GM12878 (cell line): ENCODE results near the gene DAAM2. TPM values are rescaled to one million over a fixed set of nuclear protein-coding genes. Genes with fewer than 3 reads are reported as not detected.

ENCODE experiments used
- ATAC-seq: fragments of 200-7000 bp; cut with Tn5 transposase; 3 replicates; pipeline ENCODE4 v1.9.1; 2020; ENCODE audit warnings: mild to moderate bottlenecking, moderate library complexity
- BruUV-seq: library from RNA; stranded (reverse); fragments of 400-500 nt; replicated peaks from 2 replicates; lab custom pipeline; 2021; lab: Mats Ljungman, UMichigan
- CTCF ChIA-PET: fragments of 300-600 bp; sonication (Branson Sonifier 250); formaldehyde crosslinking; extraction: SDS; loops from one replicate; lab custom pipeline; 2021; ENCODE audit warnings: inconsistent platforms; lab: Yijun Ruan, JAX
- POLR2A ChIA-PET: fragments of 350-600 bp; formaldehyde crosslinking; extraction: SDS; loops from one replicate; lab custom pipeline; 2021; ENCODE audit warnings: inconsistent platforms; lab: Charles Lee
- RAD21 ChIA-PET: fragments of 300-600 bp; sonication (Branson Sonifier 250); formaldehyde crosslinking; loops from one replicate; lab custom pipeline; 2023; ENCODE audit warnings: antibody characterized with exemption; ENCODE audit not compliant: unreplicated experiment; lab: Charles Lee
- SMC1A ChIA-PET: fragments of 300-600 bp; sonication (Branson Sonifier 250); formaldehyde crosslinking; loops from one replicate; lab custom pipeline; 2023; ENCODE audit not compliant: unreplicated experiment, uncharacterized antibody; lab: Charles Lee
- DNase-seq: peaks from one replicate; pipeline ENCODE4 v3.0.0-alpha.2; 2011; ENCODE audit warnings: low read depth, low spot score
- FAIRE-seq: peaks from 3 replicates; lab custom pipeline; 2011; peaks lifted over from hg19 to GRCh38; lab: Jason Lieb, UNC
- H2AFZ ChIP-seq: 2 replicates; pipeline ENCODE4 v1.6.0; 2011; ENCODE audit warnings: low read depth, low read length, control low read depth; ENCODE audit not compliant: control insufficient read depth
- H3K27ac ChIP-seq: 2 replicates; pipeline ENCODE4 v1.5.1; 2011; ENCODE audit warnings: control low read depth; ENCODE audit not compliant: control insufficient read depth, insufficient read depth
- H3K27me3 ChIP-seq, 2 experiments: replicated peaks in 1 of 2; 2 replicates each; pipeline versions ENCODE4 v1.6.0 to v1.6.1; 2011; ENCODE audit warnings: low read length in 1 of 2; ENCODE audit not compliant: control insufficient read depth in 2 of 2, insufficient read depth in 2 of 2
- H3K36me3 ChIP-seq, 2 experiments: 2 replicates each; pipeline ENCODE4 v1.5.1; 2011; ENCODE audit warnings: low read length in 1 of 2; ENCODE audit not compliant: control insufficient read depth in 2 of 2, insufficient read depth in 2 of 2
- H3K4me1 ChIP-seq: 2 replicates; pipeline ENCODE4 v1.6.1; 2011; ENCODE audit warnings: mild to moderate bottlenecking, low read length, moderate library complexity, mixed read lengths; ENCODE audit not compliant: control insufficient read depth, insufficient read depth
- H3K4me2 ChIP-seq: 2 replicates; pipeline ENCODE4 v1.6.0; 2011; ENCODE audit warnings: control low read depth; ENCODE audit not compliant: control insufficient read depth, insufficient read depth
- H3K4me3 ChIP-seq: fragments of 200-600 bp; sonication (generic); 2 replicates; pipeline ENCODE4 v1.5.1; 2016
- H3K79me2 ChIP-seq: 2 replicates; pipeline ENCODE4 v1.6.0; 2011; ENCODE audit warnings: low read length; ENCODE audit not compliant: control insufficient read depth, insufficient read depth
- H3K9ac ChIP-seq: 2 replicates; pipeline ENCODE4 v1.8.0; 2011; ENCODE audit warnings: low read length, control low read depth, mixed read lengths; ENCODE audit not compliant: control insufficient read depth, insufficient read depth
- H3K9me3 ChIP-seq: replicated peaks from 3 replicates; pipeline ENCODE4 v1.5.1; 2011; ENCODE audit warnings: mild to moderate bottlenecking, low read length; ENCODE audit not compliant: control insufficient read depth, insufficient read depth
- H4K20me1 ChIP-seq: 2 replicates; pipeline ENCODE4 v1.6.0; 2011; ENCODE audit not compliant: control insufficient read depth, insufficient read depth
- ESRRA ChIP-seq: IDR thresholded peaks from 2 replicates; pipeline ENCODE4 v1.6.1; 2012; ENCODE audit warnings: mild to moderate bottlenecking, low read length, improper control_type of control experiment
- MYB ChIP-seq: fragments of 150-350 bp; IDR thresholded peaks from 2 replicates; pipeline ENCODE4 v1.6.1; 2014; ENCODE audit warnings: mild to moderate bottlenecking, low read depth, low read length, borderline replicate concordance
- SREBF1 ChIP-seq: IDR thresholded peaks from 2 replicates; pipeline ENCODE4 v1.6.1; 2012; ENCODE audit warnings: mild to moderate bottlenecking, low read length
- TBL1XR1 ChIP-seq: IDR thresholded peaks from 2 replicates; pipeline ENCODE4 v1.6.1; 2012; ENCODE audit warnings: low read depth, low read length, improper control_type of control experiment
- WGBS: methylation state at CpG from one replicate; pipeline ENCODE4 v1.1.6; 2016; ENCODE audit warnings: low lambda C conversion rate; ENCODE audit not compliant: insufficient replicate concordance, insufficient coverage; ENCODE audit errors: missing lambda C conversion rate; 5-methylcytosine and 5-hydroxymethylcytosine counted together
- in situ Hi-C: fragments of 300-500 bp; cut with MboI; formaldehyde crosslinking; loops from 9 replicates; pipeline ENCODE4 v1.14.3; 2018; ENCODE audit warnings: mixed read lengths
- intact Hi-C: fragments of 100-400 bp; cut with micrococcal nuclease; formaldehyde crosslinking; loops from one replicate; pipeline ENCODE4 v1.14.2; 2022; ENCODE audit not compliant: unreplicated experiment
- polyA plus RNA-seq, 11 experiments: library from polyadenylated mRNA; depleted of rRNA in 4 of 11; unstranded in 6 of 11; stranded (reverse) in 5 of 11; fragments of >200 nt; fragmentation: Nextera tagmentation in 4 of 11; fragmentation: Illumina TruSeq in 1 of 11; extraction: Ambion mirVana in 4 of 11; extraction: Trizol in 1 of 11; gene quantifications; 1 replicate in 1 of 11; 2 replicates in 10 of 11; pipeline versions ENCODE4 v1.2.1 to v1.2.3, GENCODE V29; 2011 to 2016; ENCODE audit warnings: inconsistent platforms in 2 of 11, missing spikeins in 2 of 11, low read depth in 1 of 11
- total RNA-seq, 4 experiments: library from RNA; depleted of rRNA in 3 of 4; stranded (reverse); fragments of >200 nt in 3 of 4; fragmentation: Illumina TruSeq in 1 of 4; extraction: Trizol in 1 of 4; gene quantifications; 2 replicates each; pipeline versions ENCODE4 v1.2.1 to v1.2.3, GENCODE V29; 2013 to 2021

DAAM2 gene
- total and polyA plus RNA-seq, 10 of the 15 experiments (the other 5 are each of a cell fraction or from before 2014, with no cell fraction given): 0.05 to 0.22 TPM; not detected in 8

DNA sequence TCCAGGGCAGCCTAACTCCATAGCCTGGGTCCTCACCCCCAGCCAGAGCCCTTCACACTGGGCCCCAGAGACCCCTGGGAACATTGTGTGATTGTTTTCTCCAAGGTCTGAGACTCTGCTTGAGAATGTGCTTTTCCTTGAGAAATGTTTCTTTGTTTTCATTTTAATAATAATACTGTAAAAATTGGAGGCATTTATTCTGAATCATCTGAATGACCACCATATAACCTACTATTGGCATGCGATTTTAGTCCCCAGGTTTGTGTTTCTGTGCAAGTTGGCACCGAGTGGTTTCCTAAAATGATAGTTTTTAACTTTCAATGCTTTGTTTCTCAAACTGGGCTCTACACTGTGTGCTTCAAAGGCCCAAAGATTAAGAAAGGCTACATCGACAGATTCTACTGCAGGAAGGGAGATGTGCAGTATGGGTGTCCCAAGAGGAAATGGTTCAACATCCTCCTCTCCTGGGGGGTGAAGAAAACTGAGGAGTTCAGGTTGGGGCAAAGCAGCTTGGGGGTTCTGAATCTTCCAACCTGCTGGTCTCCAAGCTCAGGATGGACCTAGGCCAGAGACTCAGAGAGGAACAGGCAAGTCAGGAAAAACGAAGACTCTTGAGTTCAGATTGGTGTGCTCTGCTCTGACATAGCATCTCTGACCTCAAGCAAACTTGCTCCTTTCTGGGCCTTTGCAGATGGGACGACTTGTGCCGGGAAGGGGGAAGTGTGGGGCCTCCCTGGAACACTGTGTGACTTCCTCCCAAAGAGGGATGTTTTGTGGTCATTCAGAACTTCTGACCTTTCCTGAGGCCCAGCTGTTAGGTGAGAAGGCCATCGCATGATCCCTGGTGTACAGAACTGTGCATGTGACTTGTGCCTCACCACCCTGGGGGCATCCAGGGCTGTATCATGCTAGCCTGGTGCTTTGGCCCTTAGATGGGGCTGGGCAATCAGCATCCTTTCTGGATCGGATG, 31.0 kb downstream of the DAAM2 start:
- H3K9me3 ChIP-seq: no peaks in the 10 kb centered on the region
- TF ChIP-seq TBL1XR1 (no peak), ESRRA (no peak), MYB (no peak), SREBF1 (no peak)
- DNase-seq (no peak), FAIRE-seq (no peak), ATAC-seq (no peak)
- no TSS peak for BruUV-seq
- ChIA-PET POLR2A (no interaction called here), CTCF (no interaction called here), SMC1A (no interaction called here), RAD21 (no interaction called here)
- no peak overlapping the region for H3K27ac ChIP-seq
- H3K4me1 ChIP-seq: no peaks in the 10 kb centered on the region
- H3K4me2 ChIP-seq: no peak overlapping the region
- no peak overlapping the region for H2AFZ ChIP-seq
- no peaks in the 10 kb centered on the region for H3K79me2 ChIP-seq
- no peaks in the 10 kb centered on the region; a peak in 1 of 4 replicates for H3K27me3 ChIP-seq
- 15% methylated on average over 8 of the region's 8 CpGs for WGBS
- H4K20me1 ChIP-seq: no peaks in the 10 kb centered on the region
- H3K4me3 ChIP-seq: no peak overlapping the region
- intact Hi-C loops (no loop called here), in situ Hi-C loops (no loop called here)
- no peak overlapping the region for H3K9ac ChIP-seq
- no peaks in the 10 kb centered on the region for H3K36me3 ChIP-seq
